Ureter (tissue), 1 donor: ENCODE results near the gene S1PR5. TPM values are rescaled to one million over a fixed set of nuclear protein-coding genes. Genes with fewer than 3 reads are reported as not detected.
"Not testable (repeated sequence)": the region's sequence is repeated elsewhere in the genome, so short reads cannot be mapped to it uniquely, and the experiment has no call there.

Source experiments
- DNase-seq: peaks from one replicate; pipeline ENCODE4 v3.0.0-alpha.2; 2020; ENCODE audit warnings: low spot score
- total RNA-seq: library from RNA; stranded (reverse); gene quantifications from one replicate; pipeline ENCODE4 v1.2.4, GENCODE V29; 2023
- donor health status: DM: yes; HTN: yes; CAD: no.

Gene S1PR5
- total RNA-seq, 1 donor from 2014 or later = 4.6 TPM

DNA sequence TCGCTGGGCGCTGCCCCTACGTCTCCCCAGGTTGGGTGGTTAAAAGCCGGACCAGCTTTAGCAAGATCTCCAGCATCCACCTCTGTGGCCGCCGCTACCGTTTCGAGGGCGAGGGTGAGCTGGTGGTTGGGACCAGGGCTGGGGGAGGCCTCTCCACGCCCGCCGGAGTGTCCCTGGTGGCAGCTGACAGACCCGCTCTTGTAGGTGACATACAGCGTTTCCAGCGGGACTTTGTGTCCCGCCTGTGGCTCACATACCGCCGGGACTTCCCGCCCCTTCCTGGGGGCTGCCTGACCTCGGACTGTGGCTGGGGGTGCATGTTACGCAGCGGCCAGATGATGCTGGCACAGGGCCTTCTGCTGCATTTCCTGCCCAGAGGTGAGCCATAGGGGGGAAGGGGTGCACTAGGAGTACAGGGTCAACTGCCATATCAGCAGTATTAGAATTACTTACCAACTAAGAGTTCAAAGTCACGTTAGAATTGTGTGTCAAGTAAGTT is 27.6 kb upstream of the S1PR5 start:
- no peak for DNase-seq

DNA sequence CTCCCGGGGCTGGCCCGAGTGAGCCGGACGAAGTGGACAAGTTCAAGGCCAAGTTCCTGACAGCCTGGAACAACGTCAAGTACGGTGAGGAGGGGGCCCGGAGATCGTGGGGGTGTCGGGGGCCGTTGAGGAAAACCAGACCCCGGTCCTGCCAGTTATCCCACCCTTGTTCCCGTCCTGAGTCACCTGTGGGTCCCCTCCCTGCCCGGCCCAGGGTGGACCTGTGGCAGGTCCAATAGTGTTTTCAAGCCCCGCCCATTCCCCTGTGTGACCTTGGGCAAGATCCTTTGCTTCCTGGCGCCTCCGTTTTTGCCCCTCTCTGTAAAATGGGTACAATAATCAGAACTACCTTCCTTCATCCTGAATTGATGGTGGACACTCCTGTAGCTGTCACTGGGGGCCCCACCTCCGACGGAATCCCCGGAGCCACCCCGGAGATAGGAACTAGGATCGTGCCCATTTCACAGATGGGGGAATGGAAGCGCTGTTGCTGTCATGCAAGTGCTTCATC is 27.1 kb upstream of the S1PR5 start:
- DNase-seq = peak; percentile 61

DNA sequence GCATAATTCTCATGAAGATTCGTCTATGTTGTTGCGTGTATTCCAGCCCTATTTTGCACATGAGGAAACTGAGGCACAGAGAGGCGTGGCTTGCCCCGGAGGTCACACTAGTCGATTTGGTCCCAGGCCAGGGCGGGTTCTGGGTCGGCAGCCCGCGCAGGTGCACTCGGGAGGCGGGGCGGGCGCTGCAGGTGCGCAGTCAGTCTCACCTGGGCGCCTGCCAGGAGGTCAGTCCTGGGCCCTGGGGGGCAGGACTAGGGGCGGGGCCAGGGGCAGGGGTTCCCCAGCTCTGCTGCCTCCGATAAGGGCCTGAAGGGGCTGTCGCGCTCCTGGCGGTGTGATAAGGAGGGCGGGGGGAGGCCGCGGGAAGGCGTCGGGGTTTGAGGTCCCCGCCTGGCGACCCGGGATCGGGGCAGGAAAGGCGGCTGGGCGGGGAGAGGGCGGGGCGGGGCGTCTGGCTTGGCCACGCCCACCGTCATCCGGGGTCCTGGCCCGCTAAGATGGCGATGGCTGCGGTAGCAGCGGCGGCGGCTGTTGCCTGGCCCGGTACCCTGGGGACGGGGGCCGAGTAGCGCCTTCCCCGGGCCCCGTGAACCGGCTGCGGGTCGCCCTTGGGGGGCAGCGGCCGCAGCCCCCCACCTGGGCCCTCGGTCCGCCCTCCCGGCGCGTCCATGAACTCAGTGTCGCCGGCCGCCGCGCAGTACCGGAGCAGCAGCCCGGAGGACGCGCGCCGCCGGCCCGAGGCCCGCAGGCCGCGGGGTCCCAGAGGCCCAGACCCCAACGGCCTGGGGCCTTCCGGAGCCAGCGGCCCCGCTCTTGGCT is 26.4 kb upstream of the S1PR5 start, which contains the start of gene ATG4D:
TSS of gene ATG4D (plus strand) at position 485 of the 822 bp plus-strand sequence. CDS start at position 672, 187 bp downstream.
- DNase-seq = peak; percentile 83

DNA sequence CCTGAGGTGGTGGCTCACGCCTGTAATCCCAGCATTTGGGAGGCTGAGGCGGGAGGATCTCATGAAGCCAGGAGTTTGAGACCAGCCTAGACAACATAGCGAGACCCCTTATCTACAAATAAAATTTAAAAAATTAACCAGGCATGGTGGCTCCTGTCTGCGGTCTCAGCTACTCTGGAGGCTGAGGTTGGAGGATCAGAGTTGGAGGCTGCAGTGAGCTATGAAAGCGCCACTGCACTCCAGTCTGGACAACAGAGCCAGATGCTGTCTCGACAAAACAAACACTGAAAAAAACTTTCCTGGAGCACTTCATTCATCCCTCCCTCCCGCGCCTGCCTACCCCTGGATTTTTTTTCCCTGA is 25.8 kb upstream of the S1PR5 start:
- DNase-seq = no peak

DNA sequence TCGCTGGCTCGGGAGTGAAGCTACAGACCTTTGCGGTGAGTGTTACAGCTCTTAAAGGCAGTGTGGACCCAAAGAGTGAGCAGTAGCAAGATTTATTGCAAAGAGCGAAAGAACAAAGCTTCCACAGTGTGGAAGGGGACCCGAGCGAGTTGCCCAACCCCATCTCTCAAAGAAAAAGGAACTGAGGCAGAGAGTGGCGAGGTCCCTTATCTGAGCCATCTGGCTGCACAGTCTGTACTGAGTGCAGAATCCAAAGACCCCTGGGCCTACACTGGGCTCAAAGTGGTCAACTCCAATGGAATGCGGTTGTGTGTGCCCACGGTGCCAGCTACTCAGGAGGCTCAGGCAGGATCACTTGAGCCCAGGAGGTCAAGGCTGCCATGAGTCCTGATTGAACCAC is 21.8 kb upstream of the S1PR5 start:
- not testable (repeated sequence) for DNase-seq

DNA sequence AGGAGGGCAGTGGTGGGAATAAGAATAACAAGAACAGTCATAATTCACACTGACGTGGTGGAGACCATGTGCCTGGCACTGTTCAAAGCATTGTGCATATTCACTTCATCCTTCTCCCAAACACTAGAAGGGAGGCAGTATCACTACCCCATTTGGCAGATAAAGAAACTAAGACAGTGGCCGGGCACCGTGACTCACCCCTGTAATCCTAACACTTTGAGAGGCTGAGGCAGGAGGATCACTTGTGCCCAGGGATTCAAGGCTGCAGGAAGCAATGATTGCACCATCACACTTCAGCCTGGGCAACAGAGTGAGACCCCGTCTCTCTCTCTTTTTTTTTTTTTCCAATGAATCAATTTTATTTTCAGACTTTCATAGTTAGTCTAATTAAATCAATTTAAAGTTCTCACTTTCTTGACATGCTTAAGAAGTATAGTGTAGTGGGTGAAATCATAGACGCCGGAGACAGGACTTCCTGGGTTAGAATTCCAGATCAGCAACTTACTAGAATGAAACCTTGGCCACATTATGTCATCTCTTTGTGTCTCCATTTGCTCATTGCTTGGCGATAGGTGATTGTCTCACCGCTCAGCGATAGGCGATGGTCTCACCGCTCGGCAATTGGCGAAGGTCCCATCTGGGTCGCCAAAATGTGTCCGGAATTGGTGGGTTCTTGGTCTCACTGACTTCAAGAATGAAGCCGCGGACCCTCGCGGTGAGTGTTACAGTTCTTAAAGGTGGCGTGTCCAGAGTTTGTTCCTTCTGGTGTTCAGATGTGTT is 21.1 kb upstream of the S1PR5 start:
- no peak for DNase-seq

DNA sequence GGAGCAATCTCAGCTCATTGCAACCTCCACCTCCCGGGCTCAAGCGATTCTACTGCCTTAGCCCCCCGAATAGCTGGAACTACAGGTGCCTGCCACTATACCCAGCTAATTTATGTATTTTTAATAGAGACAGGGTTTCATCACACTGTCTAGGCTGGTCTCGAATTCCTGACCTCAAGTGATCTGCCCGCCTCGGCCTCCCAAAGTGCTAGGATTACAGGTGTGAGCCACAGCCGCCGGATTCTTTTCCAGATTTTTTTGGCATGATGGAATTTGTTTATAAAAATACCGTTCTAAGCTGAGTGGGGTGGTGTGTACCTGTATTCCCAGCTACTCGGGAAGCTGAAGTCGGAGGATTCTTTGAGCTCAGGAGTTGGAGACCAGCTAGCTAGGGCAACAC is 20.4 kb upstream of the S1PR5 start:
- no peak for DNase-seq

DNA sequence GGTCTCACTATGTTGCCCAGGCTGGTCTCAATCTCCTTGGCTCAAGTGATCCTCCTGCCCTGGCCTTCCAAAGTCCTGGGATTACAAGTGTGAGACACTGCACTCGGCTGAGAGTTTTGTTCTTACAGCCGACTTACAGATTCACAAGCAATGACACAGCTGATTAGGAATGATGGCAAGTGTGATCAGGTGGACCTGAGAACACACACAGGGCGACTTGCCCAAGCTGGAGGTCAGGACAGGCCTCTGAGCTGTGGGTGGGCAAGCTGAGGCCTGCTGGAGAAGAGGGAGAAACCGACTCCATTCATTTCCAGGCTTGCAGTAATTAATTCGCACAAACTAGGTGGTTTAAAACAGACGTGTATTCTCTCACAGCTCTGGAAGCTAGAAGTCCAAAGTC is 18.4 kb upstream of the S1PR5 start:
- peak; percentile 59 for DNase-seq

DNA sequence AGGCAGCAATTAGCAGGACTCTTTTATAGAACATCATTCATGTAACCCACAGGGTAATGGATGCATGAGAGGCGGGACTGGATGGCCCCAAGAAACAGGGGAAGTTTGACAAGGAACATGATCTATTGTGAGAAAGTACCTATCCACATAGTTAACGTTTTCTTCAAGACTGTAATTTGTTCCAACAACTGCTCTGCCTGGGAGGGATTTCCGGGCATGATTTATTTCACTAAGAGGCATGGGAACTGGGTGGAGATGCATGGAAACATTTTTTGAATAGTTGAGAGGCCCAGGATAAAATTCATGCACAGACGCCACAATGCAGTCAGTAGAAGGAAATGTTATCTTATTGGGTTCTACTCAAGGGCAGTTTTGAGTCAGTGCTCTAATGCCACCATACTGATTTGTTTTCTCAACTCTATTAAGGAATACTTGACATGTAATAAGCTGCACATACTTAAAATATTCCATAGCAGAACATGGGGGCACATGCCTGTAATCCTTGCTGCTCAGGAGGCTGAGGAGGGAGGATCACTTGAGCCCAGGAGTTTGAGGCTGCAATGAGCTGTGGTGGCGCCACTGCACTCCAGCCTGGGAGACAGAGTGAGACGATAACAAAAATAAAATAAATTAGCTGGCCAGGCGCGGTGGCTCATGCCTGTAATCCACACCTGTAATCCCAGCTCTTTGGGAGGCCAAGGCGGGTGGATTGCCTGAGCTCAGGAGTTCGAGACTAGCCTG is 16.6 kb upstream of the S1PR5 start:
- no peak for DNase-seq

DNA sequence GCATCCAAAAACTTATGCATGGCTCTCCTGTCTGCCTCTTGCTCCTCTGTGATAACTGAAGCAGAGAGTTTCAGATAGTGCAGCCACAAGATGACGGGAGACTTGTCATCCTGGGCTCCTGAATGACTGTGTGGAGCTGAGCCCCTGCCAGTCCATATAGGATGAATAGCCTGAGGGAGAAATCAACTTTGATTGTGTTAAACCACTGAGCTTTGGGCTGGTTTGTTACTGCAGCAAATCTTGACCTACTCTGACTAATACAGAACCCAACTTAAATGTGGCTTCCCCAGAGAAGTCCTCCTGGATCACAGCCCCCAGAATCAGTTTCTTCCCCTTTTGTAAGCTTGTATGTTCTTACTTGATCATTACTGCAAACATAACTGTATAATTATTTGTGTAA is 15.2 kb upstream of the S1PR5 start:
- no peak for DNase-seq

DNA sequence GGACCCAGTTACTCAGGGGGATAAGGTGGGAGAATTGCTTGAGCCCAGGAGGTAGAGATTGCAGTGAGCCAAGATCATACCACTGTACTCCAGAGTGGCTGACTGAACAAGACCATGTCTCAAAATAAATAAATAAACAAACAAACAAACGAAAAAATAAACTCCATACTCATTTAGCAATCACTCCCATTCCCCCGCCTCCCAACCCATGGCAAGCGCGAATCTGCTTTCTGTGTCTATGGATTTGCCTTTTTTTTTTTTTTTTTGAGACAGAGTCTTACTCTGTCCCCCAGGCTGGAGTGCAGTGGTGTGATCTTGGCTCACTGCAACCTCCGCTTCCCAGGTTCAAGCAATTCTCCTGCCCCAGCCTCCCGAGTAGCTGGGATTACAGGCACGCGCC is 9.6 kb upstream of the S1PR5 start:
- not testable (repeated sequence) for DNase-seq

DNA sequence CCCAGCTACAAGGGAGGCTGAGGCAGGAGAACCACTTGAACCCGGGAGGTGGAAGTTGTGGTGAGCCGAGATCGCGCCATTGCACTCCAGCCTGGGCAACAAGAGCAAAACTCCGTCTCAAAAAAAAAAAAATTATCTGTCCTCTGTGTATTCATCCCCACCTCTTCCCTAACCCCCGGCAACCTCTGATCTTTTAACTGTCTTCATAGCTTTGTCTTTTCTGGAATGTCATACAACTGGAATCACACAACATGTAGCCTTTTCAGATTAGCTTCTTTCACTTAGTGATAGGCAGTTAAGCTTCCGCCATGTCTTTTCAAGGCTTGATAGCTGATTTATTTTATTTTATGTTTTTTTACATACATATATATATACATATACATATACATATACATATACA is 8.4 kb upstream of the S1PR5 start:
- no peak for DNase-seq

DNA sequence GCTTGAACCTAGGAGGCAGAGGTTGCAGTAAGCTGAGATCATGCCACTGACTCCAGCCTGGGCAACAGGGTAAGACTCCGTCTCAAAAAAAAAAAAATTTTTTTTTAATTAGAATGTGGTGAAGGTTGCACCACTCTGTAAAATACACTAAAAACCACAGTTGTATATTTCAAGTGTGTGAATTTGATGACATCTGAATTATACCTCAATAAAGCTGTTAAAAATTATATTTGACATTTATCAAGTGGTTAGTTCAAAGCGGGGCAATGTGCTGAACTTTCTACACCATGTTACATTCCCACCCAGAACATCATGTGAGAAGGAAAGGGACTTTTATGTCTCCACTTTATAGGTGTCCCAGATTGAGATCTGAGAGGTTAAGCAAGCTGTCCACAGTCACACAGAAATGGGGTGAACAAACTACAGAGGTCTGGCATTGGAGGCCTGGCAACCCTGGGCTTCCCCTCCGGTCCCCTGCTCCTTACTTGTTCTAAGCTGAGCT is 5.9 kb upstream of the S1PR5 start:
- no peak for DNase-seq

DNA sequence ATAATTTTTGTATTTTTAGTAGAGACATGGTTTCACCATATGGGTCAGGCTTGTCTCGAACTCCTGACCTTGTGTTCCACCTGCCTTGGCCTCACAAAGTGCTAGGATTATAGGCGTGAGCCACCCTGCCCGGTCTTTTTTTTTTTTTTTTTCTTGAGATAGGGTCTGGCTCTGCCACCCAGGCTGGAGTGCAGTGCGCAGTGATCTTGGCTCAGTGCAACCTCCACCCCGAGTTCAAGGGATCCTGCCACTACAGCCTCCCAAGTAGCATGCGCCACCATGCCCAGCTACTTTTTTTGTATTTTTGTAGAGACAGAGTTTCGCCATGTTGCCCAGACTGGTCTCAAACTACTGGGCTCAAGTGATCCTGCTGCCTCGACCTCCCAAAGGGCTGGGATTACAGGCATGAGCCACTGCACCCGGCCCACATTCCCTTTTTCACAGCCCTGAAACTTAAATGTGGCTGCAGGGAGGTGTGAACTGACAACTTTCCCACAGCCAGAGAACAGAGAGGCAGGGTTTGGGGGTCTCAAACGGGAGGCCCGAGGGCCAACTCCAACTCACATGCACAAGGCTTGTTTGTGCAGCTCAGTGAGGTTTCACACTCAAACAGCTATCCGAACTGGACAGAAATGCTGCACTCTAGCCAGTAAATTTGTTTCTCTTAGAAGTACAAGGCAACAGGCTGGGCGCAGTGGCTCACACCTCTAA is 4.4 kb upstream of the S1PR5 start:
- DNase-seq = no peak

DNA sequence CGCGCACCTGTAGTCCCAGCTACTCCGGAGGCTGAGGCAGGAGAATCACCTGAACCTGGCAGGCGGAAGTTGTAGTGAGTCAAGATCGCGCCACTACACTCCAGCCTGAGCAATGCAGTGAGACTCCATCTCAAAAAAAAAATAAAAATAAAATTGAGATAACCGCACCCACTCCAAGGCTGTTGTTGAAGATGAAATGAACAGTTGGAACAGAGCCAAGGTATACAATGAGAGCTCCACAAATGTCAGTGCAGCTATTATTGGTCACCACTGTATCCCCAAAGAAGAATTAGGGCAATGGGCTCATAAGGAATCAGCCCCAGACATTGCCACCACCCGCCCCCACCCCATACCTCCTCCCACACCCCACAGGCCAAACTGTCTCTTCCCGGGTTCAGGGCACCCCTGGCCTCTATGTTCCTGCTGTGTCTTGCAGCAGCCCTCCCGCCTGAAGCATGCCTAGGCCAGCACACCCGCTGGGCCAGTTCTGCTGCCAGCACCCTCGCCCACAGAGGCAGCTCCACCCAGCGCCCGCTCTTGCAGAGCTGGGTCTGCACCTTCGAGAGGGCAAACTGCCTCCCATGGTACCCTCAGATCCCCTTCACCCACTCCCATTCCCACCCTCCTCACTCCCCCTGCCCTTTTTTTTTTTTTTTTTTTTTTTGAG is 3.5 kb upstream of the S1PR5 start:
- DNase-seq = peak; percentile 82

DNA sequence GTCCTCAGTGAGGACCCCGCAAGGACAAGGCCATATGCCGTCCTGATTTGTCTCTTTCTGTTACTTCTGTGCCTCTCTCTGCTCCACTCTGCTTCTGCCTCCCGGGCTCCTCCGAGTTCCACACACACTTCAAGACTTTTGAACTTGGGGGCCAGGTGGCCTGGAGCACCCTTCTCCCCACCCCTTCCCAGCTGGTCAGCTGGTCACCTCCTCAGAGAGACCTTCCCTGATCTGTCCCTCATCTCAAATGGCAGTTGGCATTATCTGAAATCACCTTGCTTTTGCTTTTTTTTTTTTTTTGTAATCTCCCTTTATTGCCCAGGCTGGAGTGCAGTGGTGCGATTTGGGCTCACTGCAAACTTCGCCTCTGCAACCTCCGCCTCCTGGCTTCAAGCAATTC is 2.2 kb upstream of the S1PR5 start:
- no peak for DNase-seq

DNA sequence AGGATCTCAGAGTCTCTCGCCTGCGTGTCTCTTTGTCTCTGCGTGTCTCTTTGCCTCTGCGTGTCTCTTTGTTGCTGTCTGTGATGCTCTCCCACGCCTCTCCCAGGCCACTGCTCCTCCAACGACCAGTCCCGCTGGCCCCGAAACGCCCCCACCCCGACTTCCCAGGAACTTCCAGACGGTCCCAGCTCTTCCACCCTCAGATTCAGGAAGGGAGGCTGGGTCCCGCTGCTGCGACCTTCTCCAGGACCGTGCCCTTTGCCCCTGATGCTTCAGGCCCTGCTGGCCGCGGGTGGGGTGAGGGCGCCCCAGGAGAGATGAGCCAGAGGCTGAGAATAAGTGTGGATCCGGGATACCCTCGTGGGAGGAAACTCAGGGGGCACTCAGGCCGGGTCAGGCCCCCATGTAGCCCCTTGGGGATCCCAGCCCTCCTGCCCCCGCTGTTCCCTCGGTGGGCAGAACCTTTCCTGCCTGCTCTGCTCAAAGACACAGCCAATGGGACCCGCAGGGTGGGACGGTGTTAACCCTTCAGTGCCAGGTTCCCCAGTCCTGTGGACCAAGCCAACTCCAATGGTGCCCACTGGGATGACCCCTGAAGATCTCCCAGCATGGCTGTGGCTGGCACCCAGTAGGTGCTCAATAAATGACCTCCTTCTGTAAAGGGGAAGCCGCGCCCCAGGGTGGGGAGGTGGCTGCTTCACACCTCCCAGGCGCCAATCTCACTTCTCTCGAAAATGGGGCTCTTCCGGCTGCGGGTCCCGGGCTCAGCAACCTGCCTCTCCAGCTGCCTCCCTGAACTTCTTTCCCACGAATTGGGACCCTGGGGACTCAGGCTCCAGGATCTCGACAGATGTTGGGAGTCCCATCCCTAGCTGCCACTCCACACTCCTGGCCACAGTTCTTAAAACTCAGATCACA is 1.5 kb upstream of the S1PR5 start:
- no peak for DNase-seq

DNA sequence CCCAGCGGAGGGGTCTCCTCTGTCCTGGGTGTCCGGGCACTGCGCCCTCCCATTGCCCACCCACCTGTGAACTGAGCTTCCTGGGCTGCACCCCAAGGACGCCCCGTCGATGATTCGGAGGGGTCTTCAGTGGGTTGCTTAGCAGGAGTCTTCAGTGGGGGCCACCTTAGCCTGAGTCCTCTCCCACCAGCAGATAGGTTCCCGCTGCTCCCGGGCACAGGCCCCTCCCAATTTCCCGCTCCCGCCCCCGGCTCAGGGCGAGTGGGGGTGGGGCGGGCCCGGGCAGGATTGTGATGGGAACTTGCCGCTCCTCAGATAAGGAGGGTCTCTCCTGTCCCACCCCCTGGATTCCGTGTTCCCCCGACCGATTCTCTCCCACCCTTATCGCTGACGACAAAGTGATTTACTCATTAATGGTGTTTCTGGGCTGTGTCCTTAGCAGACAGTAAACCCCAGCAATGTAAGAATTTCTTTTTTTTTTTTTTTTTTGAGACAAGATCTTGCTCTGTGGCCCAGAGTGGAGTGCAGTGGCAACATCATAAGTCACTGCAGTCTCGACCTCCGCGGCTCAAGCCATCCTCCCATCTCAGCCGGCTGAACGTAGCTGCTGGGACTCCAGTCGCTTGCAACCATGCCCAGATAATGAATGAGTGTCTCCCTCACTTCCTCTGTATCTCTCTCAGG is 655 bp upstream of the S1PR5 start:
- DNase-seq = peak; percentile 54
